HG02588 (cell line): ENCODE results near the gene STK32B.
"Not testable (repeated sequence)": the region's sequence is repeated elsewhere in the genome, so short reads cannot be mapped to it uniquely, and the experiment has no call there.

Experiments used
- ATAC-seq: cut with Tn5 transposase; IDR thresholded peaks from one replicate; pipeline ENCODE4 v1.9.1; 2021; ENCODE audit warnings: mild to moderate bottlenecking, moderate library complexity; ENCODE audit not compliant: unreplicated experiment

The STK32B gene

GRCh38 chr4:5051278-5052203 lies at the start of gene STK32B:
TSS of gene STK32B (plus strand) at chr4:5051480.
- ATAC-seq = no peak

DNA sequence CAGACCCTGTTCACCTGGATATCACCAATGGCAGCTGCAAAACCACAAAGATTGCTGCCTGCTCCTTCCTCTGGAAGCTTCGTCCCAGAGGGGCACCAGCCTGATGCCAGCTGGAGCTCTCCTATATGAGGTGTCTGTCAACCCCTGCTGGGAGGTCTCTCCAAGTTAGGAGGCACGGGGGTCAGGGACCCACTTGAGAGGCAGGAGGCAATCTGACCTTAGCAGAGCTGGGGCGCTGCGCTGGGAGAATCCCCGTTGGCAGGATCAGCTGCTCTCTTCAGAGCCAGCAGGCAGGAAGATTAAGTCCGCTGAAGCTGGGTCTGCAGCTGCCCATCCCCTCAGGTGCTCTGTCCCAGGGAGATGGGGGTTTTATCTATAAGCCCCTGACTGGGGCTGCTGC lies 49.6 kb upstream of the STK32B start:
- ATAC-seq = not testable (repeated sequence)

DNA sequence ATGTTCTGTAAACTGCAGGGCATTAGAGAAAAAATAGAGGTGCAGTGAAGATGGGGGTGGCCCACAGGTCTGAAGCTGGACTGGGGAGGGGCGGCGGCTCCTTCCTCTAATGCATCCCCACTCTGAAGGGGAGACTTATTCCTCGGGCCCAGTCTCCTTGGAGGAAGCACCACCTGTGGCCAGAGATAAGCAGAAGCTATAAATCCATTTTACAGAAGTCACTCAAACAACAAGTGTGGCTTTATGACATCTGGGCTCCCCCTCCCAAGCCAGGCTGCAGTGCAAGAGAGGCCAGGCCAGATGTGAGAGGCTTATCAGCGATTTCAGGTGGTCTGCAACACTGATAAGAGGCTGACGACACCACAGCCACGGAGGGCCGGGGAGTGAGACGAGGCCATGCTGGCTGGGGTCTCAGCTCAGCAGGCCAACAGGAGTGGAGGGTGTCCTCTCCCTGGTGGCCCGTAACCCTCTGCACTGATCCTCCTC lies 47.9 kb upstream of the STK32B start:
- ATAC-seq = no peak

DNA sequence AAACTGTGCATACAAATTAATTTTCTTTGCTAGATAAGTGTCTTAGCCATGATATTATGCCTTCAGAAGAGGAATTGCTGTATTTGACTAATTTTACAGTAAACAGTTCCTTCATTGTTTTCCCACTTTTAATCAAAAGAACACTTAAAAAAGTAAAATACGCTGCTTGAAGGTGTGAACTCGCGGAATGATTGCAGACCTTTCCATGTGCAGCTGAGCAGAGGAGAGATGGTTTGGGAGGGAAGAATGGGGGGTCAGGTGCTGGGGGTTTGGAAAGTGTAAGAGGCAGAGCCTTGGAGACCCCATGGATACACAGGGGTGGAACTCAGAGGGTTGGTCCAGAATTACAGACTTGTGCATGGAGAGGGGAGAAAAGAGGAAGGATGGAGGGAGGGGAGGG lies 47.4 kb upstream of the STK32B start:
- ATAC-seq = no peak

- no peak for ATAC-seq
Observed at GRCh38 chr4:5004496-5004895, 46.8 kb upstream of the STK32B start.

- not testable (repeated sequence) for ATAC-seq
Observed at GRCh38 chr4:5006932-5007331, 44.3 kb upstream of the STK32B start.

GRCh38 chr4:5009796-5010195 lies 41.5 kb upstream of the STK32B start:
- no peak for ATAC-seq

- no peak for ATAC-seq
Observed at GRCh38 chr4:5010984-5011383, 40.3 kb upstream of the STK32B start.

DNA sequence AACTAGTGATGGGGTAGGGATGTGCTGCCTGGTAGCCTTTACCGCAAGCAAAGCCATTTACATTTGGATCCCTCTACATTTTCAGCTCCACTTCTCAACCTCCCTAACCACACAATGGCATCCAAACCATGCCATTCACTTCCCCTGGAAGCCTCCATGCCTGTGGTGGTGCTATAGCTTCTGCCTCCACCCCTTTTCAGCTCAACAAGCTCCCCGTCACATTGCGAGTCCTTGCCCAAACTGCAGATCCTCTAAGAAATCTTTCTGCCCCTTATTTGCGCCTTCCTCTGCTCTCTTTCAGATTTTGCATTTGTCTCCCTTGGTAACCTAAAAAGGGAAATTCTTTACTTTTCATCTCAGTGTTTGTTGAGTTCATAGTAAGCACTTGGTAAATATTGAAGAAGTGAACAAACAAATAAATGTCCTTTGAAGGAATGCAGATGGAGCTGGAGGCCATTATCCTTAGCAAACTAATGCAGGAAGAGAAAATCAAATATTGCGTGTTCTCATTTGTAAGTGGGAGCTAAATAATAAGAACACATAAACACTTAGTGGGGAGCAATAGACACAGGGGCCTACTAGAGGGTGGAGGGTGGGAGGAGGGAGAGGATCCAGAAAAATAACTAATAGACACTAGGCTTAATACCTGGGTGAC lies 38.9 kb upstream of the STK32B start:
- ATAC-seq = no peak

DNA sequence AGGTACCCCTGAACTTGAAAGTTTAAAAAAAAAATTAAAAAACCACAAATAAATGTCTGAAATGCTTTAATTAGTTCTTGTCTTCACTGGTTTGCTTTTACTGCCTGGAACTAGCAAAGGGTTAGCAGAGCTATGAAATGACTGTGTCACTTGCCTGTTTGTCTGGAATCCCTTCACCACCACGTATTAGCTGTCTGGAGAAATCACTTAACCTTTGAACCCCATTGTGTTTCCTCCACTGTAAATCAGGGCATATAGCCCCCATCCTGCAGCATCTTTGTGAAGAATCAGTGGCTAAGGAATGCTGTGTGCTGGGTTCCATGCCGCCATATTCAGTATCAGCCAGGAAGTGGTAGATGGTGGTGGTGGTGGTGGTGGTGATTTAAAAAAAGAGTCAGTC lies 38.3 kb upstream of the STK32B start:
- no peak for ATAC-seq

DNA sequence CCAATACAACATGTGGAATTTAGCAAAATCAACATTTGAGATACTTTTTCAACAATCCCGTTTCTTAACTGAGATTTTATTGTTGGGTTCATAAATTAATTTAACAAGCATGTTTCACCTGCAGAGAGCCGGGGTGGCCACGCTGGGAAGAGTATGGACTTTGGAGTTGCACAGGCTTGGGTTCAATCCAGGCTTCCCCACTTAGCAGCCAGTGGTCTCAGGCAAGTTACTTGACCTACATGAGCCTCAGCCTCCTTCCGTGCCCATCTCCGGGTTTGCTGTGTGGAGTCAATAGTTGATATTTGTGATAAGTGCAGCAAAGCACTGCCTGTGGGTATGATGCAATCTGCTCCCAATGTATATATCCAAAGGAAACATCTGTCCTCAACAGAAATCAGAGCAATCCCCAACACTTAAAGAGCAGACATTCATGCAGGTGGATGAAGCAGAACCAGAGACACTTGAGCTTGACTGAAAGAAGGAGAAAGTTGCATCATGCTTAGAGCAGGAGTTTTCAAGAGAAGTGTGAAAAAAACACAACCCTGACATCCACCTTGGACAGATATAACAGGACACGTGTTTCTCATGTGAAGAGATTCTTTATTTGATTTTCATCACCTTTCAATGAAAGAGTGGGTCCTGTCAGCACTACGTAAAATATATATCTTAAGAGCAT lies 37.1 kb upstream of the STK32B start:
- ATAC-seq = no peak

DNA sequence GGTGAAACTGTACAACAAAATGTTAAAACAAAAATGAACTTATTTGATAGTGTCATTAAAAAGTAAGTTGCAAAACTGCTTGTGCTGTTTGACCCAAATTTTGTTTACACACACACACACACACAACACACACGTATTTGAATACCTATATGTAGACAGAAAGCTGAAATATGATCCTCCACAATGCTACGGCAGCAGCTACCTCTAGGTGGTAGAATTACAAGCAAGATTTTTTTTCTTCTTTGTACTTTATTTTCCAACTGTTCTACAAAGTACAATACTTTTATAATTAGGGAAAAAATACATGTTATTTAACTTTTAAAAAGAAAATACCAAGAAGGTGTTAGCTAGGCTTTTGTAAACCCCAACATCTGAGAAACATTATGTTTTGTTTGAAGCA lies 33.2 kb upstream of the STK32B start:
- no peak for ATAC-seq

DNA sequence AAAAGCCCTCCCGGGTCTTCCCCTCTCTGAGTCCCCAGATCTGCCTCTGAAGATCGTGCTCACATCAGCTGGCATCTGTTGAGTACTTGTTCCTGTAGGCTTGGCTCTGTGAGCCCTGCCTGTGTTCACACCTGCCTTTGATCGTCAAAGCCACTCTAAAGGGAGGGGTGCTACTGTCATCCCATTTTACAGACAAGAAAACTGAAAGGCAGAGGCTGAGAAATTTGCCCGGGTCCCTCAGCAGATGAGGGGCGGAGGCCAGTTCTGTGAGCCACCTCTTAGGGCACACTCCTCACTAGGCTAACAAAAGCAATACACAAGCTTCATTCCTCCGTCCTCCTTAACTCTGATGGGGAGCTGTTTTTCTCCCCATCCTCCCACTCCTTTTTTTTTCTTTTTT lies 32.7 kb upstream of the STK32B start:
- ATAC-seq = no peak

GRCh38 chr4:5019274-5019673 lies 32.0 kb upstream of the STK32B start, which contains the start of gene CYTL1:
TSS of gene CYTL1 (minus strand) at chr4:5019458. CDS start at chr4:5019445, 13 bp downstream.
- ATAC-seq = no peak

DNA sequence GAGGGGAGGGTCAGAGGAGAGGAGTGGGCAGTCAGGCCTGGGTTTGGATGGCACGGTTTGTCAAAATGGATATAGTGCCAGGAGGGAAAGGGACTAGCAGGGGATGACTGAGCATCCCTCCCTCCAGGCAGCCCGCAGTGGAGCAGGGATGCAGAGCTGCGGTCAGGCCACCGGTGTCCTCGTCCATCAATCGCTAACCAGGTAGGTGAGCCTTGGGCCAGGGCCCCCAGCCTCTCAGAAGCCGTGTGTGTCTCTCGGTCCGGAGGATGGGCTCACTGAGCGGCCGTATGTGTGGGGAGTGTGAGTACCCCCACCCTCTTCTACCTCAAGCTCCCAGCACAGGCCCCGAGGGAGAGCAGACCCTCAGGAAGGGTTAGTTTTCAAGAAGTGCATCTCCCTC lies 31.5 kb upstream of the STK32B start:
- no peak for ATAC-seq

DNA sequence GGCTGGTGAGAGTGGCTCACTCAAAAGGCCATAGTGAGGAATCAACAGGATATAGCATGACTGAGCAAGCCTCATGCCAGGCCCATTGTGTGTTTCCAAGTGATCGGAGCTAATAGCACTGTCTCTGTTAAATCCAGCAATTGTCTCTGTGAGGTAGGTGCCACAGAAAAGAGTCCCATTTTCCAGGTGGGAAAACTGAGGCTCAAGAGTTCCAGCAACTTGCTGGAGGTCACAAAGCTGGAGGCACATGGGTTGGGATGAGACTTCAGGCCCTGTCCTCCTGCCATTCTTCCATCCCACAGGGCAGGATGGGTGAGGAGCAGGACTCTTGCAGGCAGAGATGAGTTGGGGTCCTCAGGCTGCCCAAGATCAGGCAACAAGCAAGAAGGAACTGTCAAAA lies 30.9 kb upstream of the STK32B start:
- no peak for ATAC-seq

DNA sequence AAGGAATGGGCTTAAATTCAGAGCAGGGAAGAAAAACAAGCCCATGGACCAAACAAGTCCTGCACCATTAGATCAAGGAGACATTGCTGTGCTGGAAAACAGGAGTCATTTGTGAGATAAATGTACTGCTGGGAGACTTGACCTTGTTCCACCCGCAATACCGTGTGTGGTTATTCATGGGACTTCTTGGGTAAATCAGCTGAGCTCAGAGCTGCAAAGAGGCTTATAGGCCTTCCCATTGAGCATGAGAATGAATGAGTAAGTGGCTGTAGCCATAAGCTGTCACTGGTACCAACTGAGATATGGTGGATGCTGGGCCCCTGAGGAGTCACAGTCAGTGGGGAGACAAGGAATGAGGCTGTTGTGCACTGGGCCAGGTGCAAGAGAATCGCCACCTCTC lies 29.7 kb upstream of the STK32B start:
- ATAC-seq = no peak

- no peak for ATAC-seq
Observed at GRCh38 chr4:5024673-5025072, 26.6 kb upstream of the STK32B start.

DNA sequence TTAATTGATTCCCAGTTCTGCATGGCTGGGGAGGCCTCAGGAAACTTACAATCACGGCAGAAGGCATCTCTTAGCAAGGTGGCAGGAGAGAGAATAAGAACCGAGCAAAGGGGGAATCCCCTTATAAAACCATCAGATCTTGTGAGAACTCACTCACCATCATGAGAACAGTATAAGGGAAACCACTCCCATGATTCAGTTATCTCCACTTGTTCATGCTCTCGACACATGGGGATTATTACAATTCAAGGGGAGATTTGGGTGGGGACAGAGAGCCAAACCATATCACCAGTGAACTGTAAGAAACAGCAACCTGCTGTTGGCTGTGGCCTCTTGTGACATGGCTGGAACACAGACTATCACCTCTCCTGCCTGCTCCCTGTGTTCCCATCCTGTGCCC lies 24.9 kb upstream of the STK32B start:
- no peak for ATAC-seq

GRCh38 chr4:5027346-5027745 lies 23.9 kb upstream of the STK32B start:
- no peak for ATAC-seq

DNA sequence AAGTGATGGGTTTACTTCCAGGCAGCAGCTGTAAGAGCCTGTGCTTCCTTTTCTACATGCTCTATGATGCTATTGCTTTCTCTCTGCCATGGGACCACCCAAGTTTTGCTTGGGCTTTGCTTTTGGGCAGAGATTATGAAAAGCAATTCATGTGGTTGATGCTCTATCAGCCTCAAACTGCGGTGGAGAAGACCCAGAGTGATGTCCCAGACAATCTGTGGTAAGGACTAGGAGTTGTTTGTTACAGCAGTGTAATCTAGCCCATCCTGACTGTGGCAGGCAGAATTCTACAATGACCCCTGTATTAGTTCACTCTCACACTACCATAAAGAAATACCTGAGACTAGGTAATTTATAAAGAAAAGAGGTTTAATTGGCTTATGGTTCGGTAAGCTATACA lies 22.8 kb upstream of the STK32B start:
- no peak for ATAC-seq

DNA sequence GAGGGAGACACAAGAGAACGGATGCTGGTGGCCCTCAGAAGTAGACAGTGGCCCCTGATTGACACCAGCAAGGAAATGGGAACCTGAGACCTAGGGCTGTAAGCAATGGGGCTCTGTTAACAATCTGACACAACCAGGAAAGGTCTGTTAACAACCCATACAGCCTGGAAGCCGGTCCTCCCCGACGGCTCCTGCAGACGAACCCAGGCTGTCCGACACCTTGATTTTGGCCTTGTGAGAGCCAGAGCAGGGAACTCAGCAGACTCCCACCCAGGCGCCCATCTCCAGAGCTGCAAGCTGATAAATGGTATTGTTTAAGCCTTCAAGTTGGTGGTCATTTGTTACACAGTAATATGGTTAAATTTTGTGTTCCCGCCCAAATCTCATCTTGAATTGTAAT lies 21.8 kb upstream of the STK32B start:
- ATAC-seq = no peak
